Measurements from ENCODE around the gene ACTL8.

Gene ACTL8

DNA sequence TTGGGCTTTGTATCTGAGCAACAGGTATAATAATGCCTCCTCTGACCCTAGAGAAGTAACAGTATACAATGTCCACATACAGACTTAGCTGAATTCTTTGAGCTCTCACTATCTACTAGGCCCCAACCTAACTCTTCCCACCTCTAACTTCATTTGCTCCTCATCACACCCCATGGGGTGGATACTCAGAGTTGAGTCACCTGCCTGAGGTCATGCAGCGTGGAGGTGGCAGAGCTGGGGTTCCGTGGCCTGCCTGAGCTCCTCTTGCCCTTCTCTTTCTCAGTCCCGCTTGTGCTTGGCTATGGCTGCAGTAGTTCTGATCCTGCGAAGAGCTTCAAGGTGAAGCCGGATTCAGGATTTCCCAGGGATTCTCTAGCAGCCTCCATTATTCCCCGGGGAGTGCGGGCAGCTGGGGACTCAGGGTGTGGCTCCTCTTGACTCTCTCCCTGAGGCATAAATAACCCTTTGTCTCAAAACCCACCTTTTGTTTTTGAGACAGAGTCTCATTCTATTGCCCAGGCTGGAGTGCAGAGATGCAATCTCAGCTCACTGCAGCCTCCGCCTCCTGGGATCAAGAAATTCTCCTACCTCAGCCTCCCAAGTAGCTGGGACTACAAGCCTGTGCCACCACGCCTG is 29.9 kb upstream of the ACTL8 start:
- FAIRE-seq, result no peak
- no peak for TF ChIP-seq TAF1 (IDR thresholded peaks at IDR 0.05; ENCODE audit: borderline replicate concordance, low read depth, low read length)
- TF ChIP-seq POLR2A (IDR thresholded peaks at IDR 0.05; ENCODE audit: low read depth, low read length), result no peak
- TF ChIP-seq POLR2AphosphoS5 (IDR thresholded peaks at IDR 0.05; ENCODE audit: low read depth, low read length), result no peak
- no peak for DNase-seq (ENCODE audit: insufficient read length)

DNA sequence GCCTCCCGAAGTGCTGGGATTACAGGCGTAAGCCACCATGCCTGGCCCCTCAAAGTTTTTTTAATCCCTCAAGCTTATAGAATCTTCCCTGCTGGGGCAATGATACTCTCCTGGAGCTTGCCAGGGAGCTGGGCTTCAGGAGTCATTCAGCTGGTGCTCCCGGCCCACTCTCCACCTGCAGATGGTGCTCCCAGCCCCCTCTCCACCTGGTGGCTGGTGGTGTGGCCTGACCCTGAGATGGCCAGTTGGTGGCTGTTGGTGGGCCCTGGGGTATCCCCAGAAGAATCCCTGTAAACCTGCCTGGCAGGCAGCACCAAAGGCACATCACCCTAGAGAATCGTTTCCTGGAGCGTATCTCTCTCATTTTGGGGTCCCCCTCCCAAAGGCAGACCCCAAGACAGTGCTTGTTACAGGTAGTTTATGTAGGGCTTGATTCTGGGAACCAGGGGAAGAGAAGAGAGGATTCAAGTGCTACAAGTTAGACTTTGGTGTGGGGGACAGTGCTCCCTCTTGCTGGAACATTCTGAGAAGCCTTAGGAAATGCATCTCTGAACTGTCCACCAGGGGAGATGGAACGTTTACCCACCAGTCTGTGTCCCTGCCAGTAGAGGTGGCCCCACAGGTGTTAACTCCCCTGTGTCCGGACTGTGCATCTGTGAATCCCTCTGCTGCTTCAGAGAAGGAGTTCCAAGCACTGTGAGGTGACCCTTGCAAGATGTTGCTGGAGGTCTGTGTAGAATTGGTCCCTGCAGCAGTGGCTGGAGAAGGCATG is 29.1 kb upstream of the ACTL8 start:
- FAIRE-seq (no peak), DNase-seq (ENCODE audit: insufficient read length) (no peak)
- TF ChIP-seq POLR2AphosphoS5 (IDR thresholded peaks at IDR 0.05; ENCODE audit: low read depth, low read length), result no peak
- TF ChIP-seq TAF1 (IDR thresholded peaks at IDR 0.05; ENCODE audit: borderline replicate concordance, low read depth, low read length), result no peak
- no peak for TF ChIP-seq POLR2A (IDR thresholded peaks at IDR 0.05; ENCODE audit: low read depth, low read length)

DNA sequence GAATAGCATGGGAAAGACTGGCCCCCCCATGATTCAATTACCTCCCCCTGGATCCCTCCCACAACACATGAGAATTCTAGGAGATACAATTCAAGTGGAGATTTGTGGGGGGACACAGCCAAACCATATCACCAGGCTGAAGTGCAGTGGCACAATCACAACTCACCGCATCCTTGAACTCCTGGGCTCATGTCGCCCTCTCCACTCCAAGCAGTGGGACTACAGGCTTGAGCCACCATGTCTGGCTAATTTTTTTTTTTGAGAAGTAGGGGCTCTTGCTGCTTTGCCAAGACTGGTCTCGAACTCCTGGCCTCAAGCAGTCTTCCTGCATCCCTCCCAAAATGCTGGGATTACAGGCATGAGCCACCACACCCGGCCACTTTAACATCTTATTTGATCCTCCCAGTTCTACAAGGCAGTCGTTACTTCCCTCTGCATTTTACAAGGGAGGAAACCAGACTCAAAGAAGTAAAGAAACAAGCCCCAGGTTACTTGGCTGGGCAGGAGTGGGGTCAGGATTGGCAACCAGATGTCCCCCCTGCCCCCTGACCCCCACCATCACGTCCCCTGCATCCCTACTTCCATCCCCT is 26.9 kb upstream of the ACTL8 start:
- TF ChIP-seq POLR2A (IDR thresholded peaks at IDR 0.05; ENCODE audit: low read depth, low read length), result no peak
- TF ChIP-seq POLR2AphosphoS5 (IDR thresholded peaks at IDR 0.05; ENCODE audit: low read depth, low read length), result no peak
- TF ChIP-seq TAF1 (IDR thresholded peaks at IDR 0.05; ENCODE audit: borderline replicate concordance, low read depth, low read length), result no peak
- FAIRE-seq (no peak), DNase-seq (ENCODE audit: insufficient read length) (no peak)

- TF ChIP-seq POLR2AphosphoS5 (IDR thresholded peaks at IDR 0.05; ENCODE audit: low read depth, low read length) (no peak), POLR2A (IDR thresholded peaks at IDR 0.05; ENCODE audit: low read depth, low read length) (no peak), TAF1 (IDR thresholded peaks at IDR 0.05; ENCODE audit: borderline replicate concordance, low read depth, low read length) (no peak)
- FAIRE-seq, result no peak
- DNase-seq (ENCODE audit: insufficient read length), result no peak
Observed at GRCh38 chr1:17729248-17729647, 25.9 kb upstream of the ACTL8 start.

DNA sequence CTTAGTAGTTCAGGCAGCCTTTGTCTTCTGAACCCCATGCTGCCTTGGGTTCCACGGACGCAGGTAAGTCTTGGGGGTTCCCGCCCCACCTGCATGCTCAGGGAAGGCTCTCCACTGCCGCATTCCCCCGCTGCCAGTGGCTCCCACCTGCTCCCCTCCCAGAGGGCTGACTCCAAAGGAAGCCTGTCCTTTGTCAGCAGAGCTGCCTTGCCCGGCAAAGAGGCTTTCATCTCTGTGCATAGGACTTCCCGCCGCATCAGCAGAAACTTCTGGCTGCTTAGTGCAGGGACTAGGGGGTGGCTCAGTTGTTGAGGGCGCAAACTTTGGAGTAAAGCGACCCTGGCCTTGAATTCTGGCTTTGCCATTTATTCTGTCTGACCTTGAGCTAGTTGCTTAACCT is 25.2 kb upstream of the ACTL8 start:
- FAIRE-seq, result no peak
- DNase-seq (ENCODE audit: insufficient read length), result no peak
- TF ChIP-seq TAF1 (IDR thresholded peaks at IDR 0.05; ENCODE audit: borderline replicate concordance, low read depth, low read length) (no peak), POLR2A (IDR thresholded peaks at IDR 0.05; ENCODE audit: low read depth, low read length) (no peak), POLR2AphosphoS5 (IDR thresholded peaks at IDR 0.05; ENCODE audit: low read depth, low read length) (no peak)

DNA sequence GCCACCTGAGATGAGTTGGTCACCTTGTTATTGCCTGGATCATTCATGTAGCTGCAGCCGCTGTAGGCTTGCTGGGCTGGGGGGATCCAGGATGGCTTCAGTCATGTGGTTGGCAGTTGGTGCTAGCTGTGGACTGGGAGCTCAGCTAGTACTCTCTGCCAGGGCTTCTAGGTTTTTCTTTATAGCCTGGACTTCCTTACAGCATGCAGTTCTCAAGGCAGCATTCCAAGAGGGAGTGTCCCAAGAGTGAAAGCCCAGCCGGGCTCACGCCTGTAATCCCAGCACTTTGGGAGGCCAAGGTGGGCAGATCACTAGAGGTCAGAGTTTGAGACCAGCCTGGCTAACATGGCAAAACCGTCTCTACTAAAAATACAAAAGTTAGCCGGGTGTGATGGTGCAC is 23.7 kb upstream of the ACTL8 start:
- FAIRE-seq, result no peak
- no peak for DNase-seq (ENCODE audit: insufficient read length)
- TF ChIP-seq POLR2A (IDR thresholded peaks at IDR 0.05; ENCODE audit: low read depth, low read length) (no peak), TAF1 (IDR thresholded peaks at IDR 0.05; ENCODE audit: borderline replicate concordance, low read depth, low read length) (no peak), POLR2AphosphoS5 (IDR thresholded peaks at IDR 0.05; ENCODE audit: low read depth, low read length) (no peak)

- FAIRE-seq (no peak), DNase-seq (ENCODE audit: insufficient read length) (no peak)
- no peak for TF ChIP-seq TAF1 (IDR thresholded peaks at IDR 0.05; ENCODE audit: borderline replicate concordance, low read depth, low read length)
- TF ChIP-seq POLR2A (IDR thresholded peaks at IDR 0.05; ENCODE audit: low read depth, low read length), result no peak
- no peak for TF ChIP-seq POLR2AphosphoS5 (IDR thresholded peaks at IDR 0.05; ENCODE audit: low read depth, low read length)
Observed at GRCh38 chr1:17732475-17732874, 22.7 kb upstream of the ACTL8 start.

DNA sequence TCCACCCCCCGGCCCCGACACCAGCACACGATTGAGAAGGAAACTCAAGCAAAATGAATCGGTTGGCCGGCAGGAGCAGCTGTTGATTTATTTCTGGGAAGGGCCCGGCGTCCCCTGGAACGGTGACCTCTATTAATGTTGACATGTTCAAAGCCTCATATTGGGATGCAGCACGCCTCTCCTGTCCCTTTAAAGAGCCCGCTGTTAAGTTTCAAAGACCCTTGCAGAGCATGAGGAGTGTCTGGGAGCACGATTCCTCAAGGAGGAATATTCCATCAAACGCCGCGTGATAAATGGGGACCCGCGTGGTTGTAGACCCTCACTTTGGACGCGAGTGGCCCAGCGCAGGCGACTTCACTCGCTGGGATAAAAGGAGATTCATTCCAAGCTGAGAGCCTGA is 21.5 kb upstream of the ACTL8 start:
- DNase-seq (ENCODE audit: insufficient read length), result no peak
- TF ChIP-seq POLR2AphosphoS5 (IDR thresholded peaks at IDR 0.05; ENCODE audit: low read depth, low read length) (no peak), POLR2A (IDR thresholded peaks at IDR 0.05; ENCODE audit: low read depth, low read length) (no peak), TAF1 (IDR thresholded peaks at IDR 0.05; ENCODE audit: borderline replicate concordance, low read depth, low read length) (no peak)
- FAIRE-seq, result no peak

- DNase-seq (ENCODE audit: insufficient read length) (no peak), FAIRE-seq (no peak)
- TF ChIP-seq POLR2AphosphoS5 (IDR thresholded peaks at IDR 0.05; ENCODE audit: low read depth, low read length) (no peak), POLR2A (IDR thresholded peaks at IDR 0.05; ENCODE audit: low read depth, low read length) (no peak), TAF1 (IDR thresholded peaks at IDR 0.05; ENCODE audit: borderline replicate concordance, low read depth, low read length) (no peak)
Observed at GRCh38 chr1:17734609-17735008, 20.5 kb upstream of the ACTL8 start.

DNA sequence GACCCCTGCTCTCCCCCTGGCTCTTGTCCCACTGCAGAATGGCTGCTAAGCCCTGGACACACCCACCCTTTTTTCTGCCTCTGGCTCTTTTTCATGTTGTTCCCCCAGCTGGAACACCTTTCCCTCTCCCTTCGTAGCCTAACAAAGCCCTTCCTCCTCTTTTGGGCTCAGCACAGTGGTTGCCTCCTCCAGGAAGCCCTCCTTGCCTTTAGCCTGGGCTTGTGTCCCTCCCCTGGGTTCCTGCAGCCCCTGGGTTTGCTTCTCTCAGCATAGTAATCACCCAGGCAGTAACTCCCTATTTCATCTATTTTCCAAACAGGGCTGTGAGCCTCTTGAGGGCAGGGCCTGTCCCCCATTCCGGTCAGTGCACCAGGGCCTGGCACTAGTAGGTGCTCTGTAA is 19.8 kb upstream of the ACTL8 start:
- FAIRE-seq (no peak), DNase-seq (ENCODE audit: insufficient read length) (no peak)
- TF ChIP-seq TAF1 (IDR thresholded peaks at IDR 0.05; ENCODE audit: borderline replicate concordance, low read depth, low read length) (no peak), POLR2A (IDR thresholded peaks at IDR 0.05; ENCODE audit: low read depth, low read length) (no peak), POLR2AphosphoS5 (IDR thresholded peaks at IDR 0.05; ENCODE audit: low read depth, low read length) (no peak)

DNA sequence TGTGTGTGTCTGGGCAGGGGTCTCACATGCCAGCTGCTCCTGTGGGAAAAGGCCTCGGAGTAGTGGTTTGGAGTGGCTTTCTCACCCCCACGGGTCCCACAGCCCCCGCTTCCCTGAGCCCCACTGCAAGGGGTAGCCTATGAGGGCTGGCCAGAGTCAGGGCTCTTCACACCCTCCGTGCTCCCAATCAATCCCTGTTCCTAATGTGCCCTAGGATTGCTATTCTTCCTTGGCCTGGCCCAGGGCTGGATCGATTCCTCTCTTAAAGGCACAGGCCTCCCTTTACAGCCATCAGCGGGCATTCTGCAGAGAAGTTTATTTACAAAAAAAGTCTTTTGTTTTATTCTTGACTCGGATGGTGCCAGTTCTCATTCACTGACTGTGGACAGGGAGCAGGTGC is 19.3 kb upstream of the ACTL8 start:
- DNase-seq (ENCODE audit: insufficient read length), result no peak
- FAIRE-seq, result no peak
- TF ChIP-seq POLR2AphosphoS5 (IDR thresholded peaks at IDR 0.05; ENCODE audit: low read depth, low read length), result no peak
- no peak for TF ChIP-seq POLR2A (IDR thresholded peaks at IDR 0.05; ENCODE audit: low read depth, low read length)
- no peak for TF ChIP-seq TAF1 (IDR thresholded peaks at IDR 0.05; ENCODE audit: borderline replicate concordance, low read depth, low read length)

- TF ChIP-seq POLR2AphosphoS5 (IDR thresholded peaks at IDR 0.05; ENCODE audit: low read depth, low read length) (no peak), TAF1 (IDR thresholded peaks at IDR 0.05; ENCODE audit: borderline replicate concordance, low read depth, low read length) (no peak), POLR2A (IDR thresholded peaks at IDR 0.05; ENCODE audit: low read depth, low read length) (no peak)
- FAIRE-seq (no peak), DNase-seq (ENCODE audit: insufficient read length) (no peak)
Observed at GRCh38 chr1:17736625-17737024, 18.5 kb upstream of the ACTL8 start.
